ENCODE data around the gene SCMH1.
"Not testable (repeated sequence)": the region's sequence is repeated elsewhere in the genome, so short reads cannot be mapped to it uniquely, and the experiment has no call there.

SCMH1 gene

GRCh38 chr1:41211608-41212007 is 30.5 kb downstream of the SCMH1 start:
- not testable (repeated sequence) for DNase-seq (ENCODE audit: low read depth)

- not testable (repeated sequence) for DNase-seq (ENCODE audit: low read depth)
These were observed 35.1 kb downstream of the SCMH1 start for GRCh38 chr1:41207053-41207452.

GRCh38 chr1:41200728-41201127 is 41.4 kb downstream of the SCMH1 start:
- DNase-seq (ENCODE audit: low read depth), result no peak

GRCh38 chr1:41199375-41199774 is 42.7 kb downstream of the SCMH1 start:
- no peak for DNase-seq (ENCODE audit: low read depth)

GRCh38 chr1:41192456-41193178 is 49.5 kb downstream of the SCMH1 start:
- no peak for DNase-seq (ENCODE audit: low read depth)

- no peak for DNase-seq (ENCODE audit: low read depth)
These were observed 57.7 kb downstream of the SCMH1 start for GRCh38 chr1:41184446-41184845.

- not testable (repeated sequence) for DNase-seq (ENCODE audit: low read depth)
These were observed 63.9 kb downstream of the SCMH1 start for GRCh38 chr1:41178230-41178629.

GRCh38 chr1:41175546-41175945 is 66.6 kb downstream of the SCMH1 start:
- DNase-seq (ENCODE audit: low read depth), result no peak

- DNase-seq (ENCODE audit: low read depth), result no peak
These were observed 67.9 kb downstream of the SCMH1 start for GRCh38 chr1:41174170-41174569.

- no peak for DNase-seq (ENCODE audit: low read depth)
These were observed 68.5 kb downstream of the SCMH1 start for GRCh38 chr1:41173651-41174050.

- no peak for DNase-seq (ENCODE audit: low read depth)
These were observed 70.7 kb downstream of the SCMH1 start for GRCh38 chr1:41171266-41171874.

- DNase-seq (ENCODE audit: low read depth), result no peak
These were observed 72.3 kb downstream of the SCMH1 start for GRCh38 chr1:41169799-41170180.

- DNase-seq (ENCODE audit: low read depth), result no peak
These were observed 72.9 kb downstream of the SCMH1 start for GRCh38 chr1:41169066-41169798.

GRCh38 chr1:41167667-41168066 is 74.4 kb downstream of the SCMH1 start:
- no peak for DNase-seq (ENCODE audit: low read depth)

GRCh38 chr1:41164727-41165126 is 77.4 kb downstream of the SCMH1 start:
- DNase-seq (ENCODE audit: low read depth), result no peak

GRCh38 chr1:41162441-41162840 is 79.7 kb downstream of the SCMH1 start:
- no peak for DNase-seq (ENCODE audit: low read depth)

GRCh38 chr1:41161846-41162245 is 80.3 kb downstream of the SCMH1 start:
- DNase-seq (ENCODE audit: low read depth), result no peak

- no peak for DNase-seq (ENCODE audit: low read depth)
These were observed 81.5 kb downstream of the SCMH1 start for GRCh38 chr1:41160498-41161110.

GRCh38 chr1:41158966-41159365 is 83.1 kb downstream of the SCMH1 start:
- DNase-seq (ENCODE audit: low read depth), result no peak

- no peak for DNase-seq (ENCODE audit: low read depth)
These were observed 83.8 kb downstream of the SCMH1 start for GRCh38 chr1:41158147-41158875.

- DNase-seq (ENCODE audit: low read depth), result no peak
These were observed 87.0 kb downstream of the SCMH1 start for GRCh38 chr1:41155105-41155504.

GRCh38 chr1:41153750-41154274 is 88.3 kb downstream of the SCMH1 start:
- no peak for DNase-seq (ENCODE audit: low read depth)
